Endothelial cell of umbilical vein (primary cell): Measurements from ENCODE around the gene ESRRB. TPM values are rescaled to one million over a fixed set of nuclear protein-coding genes. Genes with fewer than 3 reads are reported as not detected.

Experiments used
- BruUV-seq: library from RNA; stranded (reverse); fragments of 400-500 nt; replicated peaks from 2 replicates; lab custom pipeline; 2021; lab: Mats Ljungman, UMichigan
- CTCF ChIA-PET: fragments of 300-600, 350-600 bp; sonication (Branson Sonifier 250); formaldehyde crosslinking; loops from one replicate; lab custom pipeline; 2021; ENCODE audit warnings: antibody characterized with exemption, inconsistent platforms; lab: Charles Lee
- POLR2A ChIA-PET: fragments of 300-600, 350-600 bp; sonication (Branson Sonifier 250); formaldehyde crosslinking; loops from one replicate; lab custom pipeline; 2021; ENCODE audit warnings: antibody characterized with exemption, inconsistent platforms; lab: Charles Lee
- DNase-seq: peaks from one replicate; pipeline ENCODE4 v3.0.0-alpha.2; 2011; ENCODE audit warnings: low read depth, low spot score
- FAIRE-seq: peaks from 2 replicates; lab custom pipeline; 2011; peaks lifted over from hg19 to GRCh38; lab: Jason Lieb, UNC
- H2AFZ ChIP-seq: 2 replicates; pipeline ENCODE4 v1.6.0; 2012; ENCODE audit warnings: low read depth, low read length, control low read depth, inconsistent platforms
- H3K27ac ChIP-seq: 2 replicates; pipeline ENCODE4 v1.5.1; 2011; ENCODE audit warnings: low read depth, mild to moderate bottlenecking, control low read depth, low read length, moderate library complexity; ENCODE audit not compliant: insufficient read depth
- H3K27me3 ChIP-seq, 2 experiments: 2 replicates each; pipeline versions ENCODE4 v1.6.0 to v1.6.1; 2011; ENCODE audit warnings: low read length in 2 of 2, mixed read lengths in 1 of 2; ENCODE audit not compliant: control insufficient read depth in 2 of 2, insufficient read depth in 2 of 2
- H3K36me3 ChIP-seq, 2 experiments: 2 replicates in 1 of 2; 3 replicates in 1 of 2; pipeline ENCODE4 v1.5.1; 2011; ENCODE audit warnings: low read length in 2 of 2, mild to moderate bottlenecking in 1 of 2, moderate library complexity in 1 of 2; ENCODE audit not compliant: control insufficient read depth in 2 of 2, insufficient read depth in 2 of 2; ENCODE audit errors: extremely low read depth in 1 of 2
- H3K4me1 ChIP-seq: 3 replicates; pipeline ENCODE4 v1.5.1; 2011; ENCODE audit warnings: mild to moderate bottlenecking, low read length; ENCODE audit not compliant: control insufficient read depth, insufficient read depth; ENCODE audit errors: extremely low read depth
- H3K4me2 ChIP-seq: 2 replicates; pipeline ENCODE4 v1.6.1; 2011; ENCODE audit warnings: low read length, control low read depth, mixed read lengths; ENCODE audit not compliant: insufficient read depth
- H3K4me3 ChIP-seq, 3 experiments: fragments of 200-600 bp in 1 of 3; sonication (generic), shearing (Covaris generic) in 1 of 3; replicated peaks in 1 of 3; 2 replicates each; pipeline ENCODE4 v1.5.1; 2011 to 2016; ENCODE audit warnings: control low read depth in 3 of 3, low read length in 3 of 3, mild to moderate bottlenecking in 2 of 3, inconsistent platforms in 1 of 3, low read depth in 1 of 3, moderate library complexity in 1 of 3; ENCODE audit not compliant: insufficient read depth in 1 of 3
- H3K79me2 ChIP-seq: 2 replicates; pipeline ENCODE4 v1.6.0; 2012; ENCODE audit warnings: low read length, inconsistent platforms; ENCODE audit not compliant: control insufficient read depth, insufficient read depth
- H3K9ac ChIP-seq: replicated peaks from 2 replicates; pipeline ENCODE3; 2011; ENCODE audit warnings: low read length, control low read depth; ENCODE audit not compliant: insufficient read depth; ENCODE audit errors: extremely low read depth
- H3K9me1 ChIP-seq: replicated peaks from 3 replicates; pipeline ENCODE4 v1.6.0; 2011; ENCODE audit warnings: mild to moderate bottlenecking, low read length; ENCODE audit not compliant: control insufficient read depth, insufficient read depth; ENCODE audit errors: extremely low read depth
- H3K9me3 ChIP-seq: replicated peaks from 2 replicates; pipeline ENCODE4 v1.5.1; 2012; ENCODE audit warnings: low read length, inconsistent platforms; ENCODE audit not compliant: control insufficient read depth, insufficient read depth
- H4K20me1 ChIP-seq: replicated peaks from 2 replicates; pipeline ENCODE3; 2011; ENCODE audit warnings: mild to moderate bottlenecking, low read length; ENCODE audit not compliant: control insufficient read depth, insufficient read depth; ENCODE audit errors: extremely low read depth
- CTCF ChIP-seq, 2 donors: IDR thresholded peaks; 1 replicate in 1 of 2; 2 replicates in 1 of 2; pipeline ENCODE4 v1.5.1; 2011; ENCODE audit warnings: low read length in 2 of 2, mild to moderate bottlenecking in 2 of 2, moderate library complexity in 2 of 2, control low read depth in 1 of 2, inconsistent platforms in 1 of 2, low read depth in 1 of 2; ENCODE audit not compliant: insufficient read depth in 1 of 2; ENCODE audit errors: extremely low read depth in 1 of 2
- EZH2 ChIP-seq: IDR thresholded peaks from 2 replicates; pipeline ENCODE4 v1.6.1; 2012; ENCODE audit warnings: borderline replicate concordance, low read depth, mild to moderate bottlenecking, moderate library complexity, low read length, inconsistent platforms; ENCODE audit not compliant: severe bottlenecking
- FOS ChIP-seq: IDR thresholded peaks from 2 replicates; pipeline ENCODE4 v1.6.1; 2011; ENCODE audit warnings: mild to moderate bottlenecking, low read length, moderate library complexity, borderline replicate concordance; ENCODE audit not compliant: insufficient read depth
- GATA2 ChIP-seq: IDR thresholded peaks from 2 replicates; pipeline ENCODE4 v1.7.0; 2011; ENCODE audit warnings: low read depth, mild to moderate bottlenecking, moderate library complexity, mixed read lengths, low read length; ENCODE audit not compliant: insufficient read length, insufficient read depth
- JUN ChIP-seq: IDR thresholded peaks from 2 replicates; pipeline ENCODE4 v1.6.1; 2011; ENCODE audit warnings: borderline replicate concordance, low read depth; ENCODE audit not compliant: insufficient read length, insufficient read depth
- MYC ChIP-seq: IDR thresholded peaks from one replicate; pipeline ENCODE4 v1.6.1; 2011; ENCODE audit warnings: mild to moderate bottlenecking, low read depth, low read length
- POLR2A ChIP-seq: IDR thresholded peaks from 2 replicates; pipeline ENCODE4 v1.6.1; 2012; ENCODE audit warnings: low read depth, mild to moderate bottlenecking, control low read depth, low read length
- POLR2AphosphoS5 ChIP-seq: IDR thresholded peaks from 2 replicates; pipeline ENCODE4 v1.6.1; 2012; ENCODE audit warnings: low read depth, mild to moderate bottlenecking, control low read depth, low read length, moderate library complexity; ENCODE audit not compliant: insufficient read depth
- dilution Hi-C: fragments of 300-500 bp; cut with MboI; formaldehyde crosslinking; loops from one replicate; pipeline ENCODE4 v1.15.0; 2019; ENCODE audit warnings: low sequenced_read_pairs; ENCODE audit not compliant: extremely low pct_ligation_motif_present
- intact Hi-C: fragments of 100-400 bp; cut with micrococcal nuclease; formaldehyde crosslinking; loops from one replicate; pipeline ENCODE4 v1.10.0; 2022
- polyA plus RNA-seq, 4 experiments: library from polyadenylated mRNA; depleted of rRNA in 3 of 4; stranded (reverse) in 3 of 4; unstranded in 1 of 4; fragments of >200 nt; gene quantifications; 2 replicates each; pipeline versions ENCODE4 v1.2.1 to v1.2.3, GENCODE V29; 2011 to 2012; ENCODE audit warnings: missing spikeins in 1 of 4
- total RNA-seq: library from RNA; stranded (reverse); gene quantifications from 2 replicates; pipeline ENCODE4 v1.2.3, GENCODE V29; 2021
- TF ChIP-seq, protein P1 (sequence below): IDR thresholded peaks from 2 replicates; pipeline ENCODE4 v1.6.1; 2011; ENCODE audit not compliant: insufficient read depth, insufficient read length

ESRRB gene
- total and polyA plus RNA-seq, 2 donors (not counting 3 experiments of a cell fraction or from before 2014, with no cell fraction given) = not detected

- Histone ChIP-seq H3K9me3 (no peaks in the 10 kb centered on the region), H3K9me1 (no peaks in the 10 kb centered on the region), H3K9ac (no peak overlapping the region), H3K36me3 (no peaks in the 10 kb centered on the region), H3K27ac (no peak overlapping the region), H3K4me1 (peaks cover 3% of the 10 kb centered on the region), H2AFZ (no peak overlapping the region), H3K79me2 (no peaks in the 10 kb centered on the region), H3K27me3 (peaks cover 61 to 74% of the 10 kb centered on the region in 2 experiments), H3K4me2 (no peak overlapping the region), H4K20me1 (no peaks in the 10 kb centered on the region), H3K4me3 (no peak overlapping the region)
- intact Hi-C loops (loop anchor here (10.0 kb wide), 1 partner anchor 477 kb away; no protein-coding TSS in a partner anchor), dilution Hi-C loops (no loop called here)
- DNase-seq = no peak
- no peak for FAIRE-seq
- TF ChIP-seq CTCF (IDR thresholded peaks at IDR 0.05; ENCODE audit: extremely low read depth in 1 of 2, insufficient read depth in 1 of 2, low read depth in 1 of 2, low read length in 2 of 2) (no peak), JUN (no peak), POLR2A (no peak), EZH2 (no peak), FOS (no peak), POLR2AphosphoS5 (no peak), GATA2 (no peak), MYC (no peak)
- TF ChIP-seq, protein P1, sequence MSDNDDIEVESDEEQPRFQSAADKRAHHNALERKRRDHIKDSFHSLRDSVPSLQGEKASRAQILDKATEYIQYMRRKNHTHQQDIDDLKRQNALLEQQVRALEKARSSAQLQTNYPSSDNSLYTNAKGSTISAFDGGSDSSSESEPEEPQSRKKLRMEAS = no peak
- CTCF ChIA-PET = no interaction called here
- POLR2A ChIA-PET = no interaction called here
- BruUV-seq = no TSS peak
Measured at GRCh38 chr14:76381817-76382494, 6.0 kb downstream of the ESRRB start.
